DND-41 (cell line): Measurements from ENCODE around the gene EXOC4.

Source experiments
- ATAC-seq: fragments of 200-7000 bp; cut with Tn5 transposase; 3 replicates; pipeline ENCODE4 v1.9.1; 2021; ENCODE audit warnings: low read depth; ENCODE audit not compliant: insufficient read depth
- DNase-seq: peaks from one replicate; pipeline ENCODE4 v3.0.0-alpha.2; 2020
- H2AFZ ChIP-seq: 2 replicates; pipeline ENCODE4 v1.6.0; 2012; ENCODE audit warnings: low read depth, low read length
- H3K27ac ChIP-seq: 2 replicates; pipeline ENCODE4 v1.5.1; 2012; ENCODE audit warnings: low read length, inconsistent platforms
- H3K27me3 ChIP-seq: fragments of 200-600 bp; sonication (generic); 2 replicates; pipeline ENCODE4 v1.6.0; 2012; ENCODE audit warnings: low read length, mild to moderate bottlenecking, inconsistent platforms; ENCODE audit not compliant: insufficient read depth, poor library complexity
- H3K36me3 ChIP-seq: 2 replicates; pipeline ENCODE4 v1.5.1; 2012; ENCODE audit warnings: low read length, inconsistent platforms; ENCODE audit not compliant: insufficient read depth
- H3K4me1 ChIP-seq: 2 replicates; pipeline ENCODE4 v1.5.1; 2012; ENCODE audit warnings: mild to moderate bottlenecking, low read length; ENCODE audit not compliant: insufficient read depth
- H3K4me2 ChIP-seq: 2 replicates; pipeline ENCODE4 v1.6.0; 2012; ENCODE audit warnings: mild to moderate bottlenecking, moderate library complexity, low read length, inconsistent platforms; ENCODE audit not compliant: insufficient read depth
- H3K4me3 ChIP-seq, 2 experiments: fragments of 200-600 bp in 1 of 2; shearing (Covaris generic) in 1 of 2; 2 replicates each; pipeline ENCODE4 v1.5.1; 2012 to 2016; ENCODE audit warnings: inconsistent platforms in 2 of 2, low read length in 2 of 2, mild to moderate bottlenecking in 2 of 2, low read depth in 1 of 2, moderate library complexity in 1 of 2
- H3K79me2 ChIP-seq: 2 replicates; pipeline ENCODE4 v1.6.0; 2012; ENCODE audit warnings: low read length, inconsistent platforms; ENCODE audit not compliant: insufficient read depth
- H3K9ac ChIP-seq: 2 replicates; pipeline ENCODE4 v1.6.0; 2012; ENCODE audit warnings: low read depth, mild to moderate bottlenecking, inconsistent platforms, low read length, moderate library complexity
- H3K9me3 ChIP-seq: 2 replicates; pipeline ENCODE4 v1.5.1; 2012; ENCODE audit warnings: low read length, moderate library complexity, mild to moderate bottlenecking, inconsistent platforms; ENCODE audit not compliant: insufficient read depth, severe bottlenecking
- H4K20me1 ChIP-seq: 2 replicates; pipeline ENCODE4 v1.6.0; 2012; ENCODE audit warnings: low read length; ENCODE audit not compliant: insufficient read depth
- CTCF ChIP-seq: IDR thresholded peaks from 2 replicates; pipeline ENCODE4 v1.5.1; 2012; ENCODE audit warnings: borderline replicate concordance, low read length, moderate library complexity, mild to moderate bottlenecking; ENCODE audit not compliant: poor library complexity, severe bottlenecking; ENCODE audit errors: extremely low read depth
- EZH2 ChIP-seq: IDR thresholded peaks from 3 replicates; pipeline ENCODE4 v1.6.1; 2012; ENCODE audit warnings: borderline replicate concordance, low read depth, mild to moderate bottlenecking, moderate library complexity, low read length, inconsistent platforms; ENCODE audit not compliant: severe bottlenecking

Gene EXOC4

GRCh38 chr7:133934262-133934976, 681.5 kb downstream of the EXOC4 start:
- no peaks in the 10 kb centered on the region for H3K4me1 ChIP-seq
- TF ChIP-seq CTCF (no peak), EZH2 (no peak)
- no peak for ATAC-seq
- H3K27ac ChIP-seq: no peak overlapping the region
- DNase-seq: no peak
- H3K27me3 ChIP-seq: no peaks in the 10 kb centered on the region
- no peak overlapping the region for H2AFZ ChIP-seq
- H3K4me3 ChIP-seq: no peak overlapping the region
- no peaks in the 10 kb centered on the region for H3K79me2 ChIP-seq
- no peaks in the 10 kb centered on the region for H3K9me3 ChIP-seq
- no peak overlapping the region for H3K4me2 ChIP-seq
- H3K36me3 ChIP-seq: peaks cover 10% of the 10 kb centered on the region
- no peaks in the 10 kb centered on the region for H4K20me1 ChIP-seq
- H3K9ac ChIP-seq: no peak overlapping the region

- no peak overlapping the region for H3K4me3 ChIP-seq
- H3K36me3 ChIP-seq: peaks cover 10% of the 10 kb centered on the region
- TF ChIP-seq EZH2: no peak
- TF ChIP-seq CTCF: no peak
Measured at GRCh38 chr7:133934977-133935330, 682.1 kb downstream of the EXOC4 start.

DNA sequence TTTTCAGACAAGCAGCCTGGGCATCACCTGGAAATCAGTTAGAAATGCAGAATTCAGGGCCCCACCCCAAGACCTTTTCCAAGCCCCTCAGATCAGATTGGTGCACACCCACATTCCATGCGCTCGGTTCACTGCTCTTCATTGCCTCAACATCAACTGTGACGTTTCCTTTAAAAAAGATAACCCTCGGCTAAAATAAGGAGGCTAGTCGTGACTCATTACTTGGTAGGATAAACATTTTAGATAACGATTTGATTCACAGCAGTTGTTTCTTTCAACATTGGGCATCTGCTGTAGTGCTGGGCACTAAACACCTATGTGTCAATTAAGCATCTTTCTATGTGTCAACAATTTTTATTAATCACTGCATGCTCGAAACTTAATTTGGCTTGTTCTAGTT, 683.2 kb downstream of the EXOC4 start:
- H3K4me1 ChIP-seq: no peaks in the 10 kb centered on the region
- H3K36me3 ChIP-seq: peaks cover 10% of the 10 kb centered on the region
- no peaks in the 10 kb centered on the region for H3K27me3 ChIP-seq
- DNase-seq (no peak), ATAC-seq (no peak)
- no peaks in the 10 kb centered on the region for H3K9me3 ChIP-seq
- no peak overlapping the region for H3K27ac ChIP-seq
- TF ChIP-seq EZH2 (no peak), CTCF (no peak)
- no peaks in the 10 kb centered on the region for H3K79me2 ChIP-seq
- no peaks in the 10 kb centered on the region for H4K20me1 ChIP-seq
- no peak overlapping the region for H3K4me2 ChIP-seq
- no peak overlapping the region for H2AFZ ChIP-seq
- no peak overlapping the region for H3K9ac ChIP-seq
- no peak overlapping the region for H3K4me3 ChIP-seq

More at GRCh38 chr7:133934977-133935330, 682.1 kb downstream of the EXOC4 start:
- Histone ChIP-seq H2AFZ (no peak overlapping the region), H4K20me1 (no peaks in the 10 kb centered on the region), H3K4me2 (no peak overlapping the region), H3K9me3 (no peaks in the 10 kb centered on the region), H3K79me2 (no peaks in the 10 kb centered on the region), H3K4me1 (no peaks in the 10 kb centered on the region), H3K27ac (no peak overlapping the region), H3K27me3 (no peaks in the 10 kb centered on the region), H3K9ac (no peak overlapping the region)
- DNase-seq (no peak), ATAC-seq (no peak)
